H9 (cell line): ENCODE data around the gene ACSM3. TPM values are rescaled to one million over a fixed set of nuclear protein-coding genes. Genes with fewer than 3 reads are reported as not detected.

ENCODE experiments used
- DNase-seq: peaks from one replicate; pipeline ENCODE4 v3.0.0-alpha.2; 2017
- H2AFZ ChIP-seq: one replicate; pipeline ENCODE4 v1.6.1; 2013; ENCODE audit warnings: mild to moderate bottlenecking, low read length, control low read depth, moderate library complexity
- H2AK5ac ChIP-seq: 2 replicates; pipeline ENCODE4 v1.6.1; 2013; ENCODE audit warnings: low read length, control low read depth, mixed read lengths; ENCODE audit not compliant: insufficient read length
- H2BK120ac ChIP-seq: one replicate; pipeline ENCODE4 v1.6.1; 2013; ENCODE audit warnings: low read depth, mild to moderate bottlenecking, low read length, control low read depth, inconsistent platforms; ENCODE audit not compliant: poor library complexity, severe bottlenecking
- H2BK12ac ChIP-seq: 2 replicates; pipeline ENCODE4 v1.6.1; 2013; ENCODE audit warnings: low read length, control low read depth, mixed read lengths, low read depth; ENCODE audit not compliant: insufficient read length
- H2BK15ac ChIP-seq: 2 replicates; pipeline ENCODE4 v1.6.1; 2013; ENCODE audit warnings: low read depth, low read length, control low read depth
- H2BK20ac ChIP-seq: one replicate; pipeline ENCODE4 v1.6.1; 2013; ENCODE audit warnings: low read depth, mild to moderate bottlenecking, low read length, control low read depth, inconsistent platforms; ENCODE audit not compliant: poor library complexity, severe bottlenecking
- H2BK5ac ChIP-seq: 2 replicates; pipeline ENCODE4 v1.6.1; 2013; ENCODE audit warnings: low read length, control low read depth, mixed read lengths; ENCODE audit not compliant: insufficient read length
- H3K14ac ChIP-seq: 2 replicates; pipeline ENCODE4 v1.6.1; 2013; ENCODE audit warnings: low read length, control low read depth; ENCODE audit not compliant: insufficient read depth
- H3K18ac ChIP-seq: 2 replicates; pipeline ENCODE4 v1.6.1; 2013; ENCODE audit warnings: low read depth, mild to moderate bottlenecking, mixed read lengths, low read length, control low read depth; ENCODE audit not compliant: insufficient read length
- H3K23ac ChIP-seq: 2 replicates; pipeline ENCODE4 v1.6.1; 2013; ENCODE audit warnings: low read length, control low read depth, mixed read lengths, low read depth; ENCODE audit not compliant: insufficient read length
- H3K23me2 ChIP-seq: 2 replicates; pipeline ENCODE4 v1.6.1; 2013; ENCODE audit warnings: low read depth, mild to moderate bottlenecking, mixed read lengths, low read length, control low read depth; ENCODE audit not compliant: insufficient read length, poor library complexity, severe bottlenecking
- H3K27ac ChIP-seq: 2 replicates; pipeline ENCODE4 v1.5.1; 2013; ENCODE audit warnings: low read length, control low read depth, mixed read lengths, low read depth; ENCODE audit not compliant: insufficient read length
- H3K27me3 ChIP-seq: 2 replicates; pipeline ENCODE4 v1.6.1; 2013; ENCODE audit warnings: low read length, control low read depth, inconsistent platforms; ENCODE audit not compliant: insufficient read depth
- H3K4ac ChIP-seq: 2 replicates; pipeline ENCODE4 v1.6.1; 2013; ENCODE audit warnings: low read depth, mild to moderate bottlenecking, control low read depth, inconsistent platforms, low read length, moderate library complexity
- H3K4me1 ChIP-seq: 2 replicates; pipeline ENCODE4 v1.6.1; 2013; ENCODE audit warnings: low read length, control low read depth, inconsistent platforms; ENCODE audit not compliant: insufficient read depth
- H3K4me2 ChIP-seq: 2 replicates; pipeline ENCODE4 v1.6.1; 2013; ENCODE audit warnings: low read length, control low read depth, mixed read lengths; ENCODE audit not compliant: insufficient read length, insufficient read depth
- H3K56ac ChIP-seq: 2 replicates; pipeline ENCODE4 v1.6.1; 2013; ENCODE audit warnings: low read depth, mild to moderate bottlenecking, mixed read lengths, low read length, control low read depth; ENCODE audit not compliant: insufficient read length
- H3K79me1 ChIP-seq: 2 replicates; pipeline ENCODE4 v1.6.1; 2013; ENCODE audit warnings: low read depth, mild to moderate bottlenecking, moderate library complexity, low read length, control low read depth, inconsistent platforms; ENCODE audit not compliant: insufficient read depth, poor library complexity, severe bottlenecking
- H3K79me2 ChIP-seq: 2 replicates; pipeline ENCODE4 v1.6.1; 2013; ENCODE audit warnings: low read length, control low read depth, inconsistent platforms; ENCODE audit not compliant: insufficient read depth
- H3K9ac ChIP-seq: 2 replicates; pipeline ENCODE4 v1.6.1; 2013; ENCODE audit warnings: low read length, control low read depth, mixed read lengths; ENCODE audit not compliant: insufficient read length; ENCODE audit errors: extremely low read depth
- H3K9me3 ChIP-seq: one replicate; pipeline ENCODE4 v1.6.1; 2013; ENCODE audit warnings: low read depth, low read length, inconsistent platforms; ENCODE audit not compliant: control insufficient read depth
- H3T11ph ChIP-seq: one replicate; pipeline ENCODE4 v1.6.1; 2013; ENCODE audit warnings: mild to moderate bottlenecking, low read length, control low read depth, inconsistent platforms
- H4K20me1 ChIP-seq: one replicate; pipeline ENCODE4 v1.6.1; 2013; ENCODE audit not compliant: control insufficient read depth, insufficient read length, insufficient read depth
- H4K5ac ChIP-seq: 2 replicates; pipeline ENCODE4 v1.6.1; 2013; ENCODE audit warnings: low read depth, mild to moderate bottlenecking, mixed read lengths, low read length, control low read depth; ENCODE audit not compliant: insufficient read length
- H4K8ac ChIP-seq: replicated peaks from 2 replicates; pipeline ENCODE4 v1.6.1; 2013; ENCODE audit warnings: low read length, control low read depth, mixed read lengths, low read depth; ENCODE audit not compliant: insufficient read length
- H4K91ac ChIP-seq: 2 replicates; pipeline ENCODE4 v1.6.1; 2013; ENCODE audit warnings: low read depth, mild to moderate bottlenecking, moderate library complexity, mixed read lengths, low read length, control low read depth; ENCODE audit not compliant: insufficient read length
- H3K27ac Mint-ChIP-seq, 3 experiments: 2 replicates in 2 of 3; 3 replicates in 1 of 3; pipeline ENCODE4 v1.8.0; 2020 to 2021; ENCODE audit warnings: mixed read lengths in 3 of 3, mild to moderate bottlenecking in 1 of 3, moderate library complexity in 1 of 3
- H3K27me3 Mint-ChIP-seq: 2 replicates; pipeline ENCODE4 v1.8.0; 2021; ENCODE audit warnings: low read depth, mild to moderate bottlenecking, moderate library complexity, mixed read lengths
- H3K36me3 Mint-ChIP-seq, 3 experiments: 2 replicates in 2 of 3; 3 replicates in 1 of 3; pipeline ENCODE4 v1.8.0; 2020 to 2021; ENCODE audit warnings: low read depth in 3 of 3, mixed read lengths in 3 of 3; ENCODE audit not compliant: insufficient read depth in 1 of 3
- H3K4me1 Mint-ChIP-seq, 2 experiments: 2 replicates each; pipeline ENCODE4 v1.8.0; 2020; ENCODE audit warnings: mixed read lengths in 2 of 2
- H3K4me3 Mint-ChIP-seq, 2 experiments: 2 replicates in 1 of 2; 3 replicates in 1 of 2; pipeline ENCODE4 v1.8.0; 2020 to 2021; ENCODE audit warnings: mild to moderate bottlenecking in 2 of 2, mixed read lengths in 2 of 2, moderate library complexity in 1 of 2
- H3K9me3 Mint-ChIP-seq, 2 experiments: 2 replicates in 1 of 2; 3 replicates in 1 of 2; pipeline ENCODE4 v1.8.0; 2020; ENCODE audit warnings: mild to moderate bottlenecking in 2 of 2, mixed read lengths in 2 of 2, moderate library complexity in 1 of 2
- WGBS: extraction: QIAGEN DNeasy Blood & Tissue Kit; methylation state at CpG from one replicate; pipeline ENCODE4 v1.1.7; 2013; ENCODE audit warnings: missing lambda C conversion rate, low lambda C conversion rate, mixed read lengths; ENCODE audit not compliant: insufficient read length; ENCODE audit errors: extremely low coverage; 5-methylcytosine and 5-hydroxymethylcytosine counted together
- total RNA-seq: library from RNA; stranded (reverse); gene quantifications from 2 replicates; pipeline ENCODE4 v1.2.1, GENCODE V29; 2021
- TF ChIP-seq, protein P1 (sequence below): fragments of 200-600 bp; sonication (generic); conservative IDR thresholded peaks from 3 replicates; pipeline ENCODE4 v1.8.0; 2021; ENCODE audit warnings: antibody characterized with exemption, mild to moderate bottlenecking

The ACSM3 gene
- total RNA-seq, 1 experiment from 2014 or later: 3.1 TPM

GRCh38 chr16:20740901-20741521 lies 22.8 kb upstream of the ACSM3 start:
- Histone ChIP-seq H3K18ac (no peak overlapping the region), H2BK12ac (no peak overlapping the region), H4K20me1 (no peaks in the 10 kb centered on the region), H3K14ac (peak overlapping the region; percentile 91; the same call in 1 of the 2 replicates), H3K4me2 (peak overlapping the region; percentile 65), H3K9me3 (no peaks in the 10 kb centered on the region), H3K56ac (no peak overlapping the region), H2AK5ac (no peak overlapping the region), H3K79me1 (no peaks in the 10 kb centered on the region), H4K5ac (no peak overlapping the region), H2AFZ (no peak overlapping the region), H3K9ac (peak overlapping the region; percentile 89), H3K4me1 (no peaks in the 10 kb centered on the region; the same call in 1 of the 2 replicates), H3K27ac (no peak overlapping the region), H2BK120ac (no peak overlapping the region), H3K79me2 (peaks cover 9% of the 10 kb centered on the region; the same call in 1 of the 2 replicates), H3K4ac (no peak overlapping the region), H4K8ac (no peak overlapping the region), H3K27me3 (no peaks in the 10 kb centered on the region), H3K23ac (no peak overlapping the region), H4K91ac (no peak overlapping the region), H2BK15ac (no peak overlapping the region), H3T11ph (no peak overlapping the region), H3K23me2 (peaks cover 5% of the 10 kb centered on the region), H2BK20ac (no peak overlapping the region), H2BK5ac (no peak overlapping the region)
- H3K27me3 Mint-ChIP-seq: no peaks in the 10 kb centered on the region; the same call in 1 of the 2 replicates
- no CpG with 5 or more reads among the region's 36 CpGs for WGBS
- TF ChIP-seq, protein P1, sequence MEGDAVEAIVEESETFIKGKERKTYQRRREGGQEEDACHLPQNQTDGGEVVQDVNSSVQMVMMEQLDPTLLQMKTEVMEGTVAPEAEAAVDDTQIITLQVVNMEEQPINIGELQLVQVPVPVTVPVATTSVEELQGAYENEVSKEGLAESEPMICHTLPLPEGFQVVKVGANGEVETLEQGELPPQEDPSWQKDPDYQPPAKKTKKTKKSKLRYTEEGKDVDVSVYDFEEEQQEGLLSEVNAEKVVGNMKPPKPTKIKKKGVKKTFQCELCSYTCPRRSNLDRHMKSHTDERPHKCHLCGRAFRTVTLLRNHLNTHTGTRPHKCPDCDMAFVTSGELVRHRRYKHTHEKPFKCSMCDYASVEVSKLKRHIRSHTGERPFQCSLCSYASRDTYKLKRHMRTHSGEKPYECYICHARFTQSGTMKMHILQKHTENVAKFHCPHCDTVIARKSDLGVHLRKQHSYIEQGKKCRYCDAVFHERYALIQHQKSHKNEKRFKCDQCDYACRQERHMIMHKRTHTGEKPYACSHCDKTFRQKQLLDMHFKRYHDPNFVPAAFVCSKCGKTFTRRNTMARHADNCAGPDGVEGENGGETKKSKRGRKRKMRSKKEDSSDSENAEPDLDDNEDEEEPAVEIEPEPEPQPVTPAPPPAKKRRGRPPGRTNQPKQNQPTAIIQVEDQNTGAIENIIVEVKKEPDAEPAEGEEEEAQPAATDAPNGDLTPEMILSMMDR: no peak
- H3K9me3 Mint-ChIP-seq: peaks cover 6 to 10% of the 10 kb centered on the region in 2 experiments; a peak in 4 of 5 replicates
- peak overlapping the region; percentile 96 to 97 for H3K4me3 Mint-ChIP-seq
- H3K36me3 Mint-ChIP-seq: peaks cover 13 to 27% (median 21%) of the 10 kb centered on the region in 3 experiments; a peak in 6 of 7 replicates
- peak overlapping the region; percentile 68 to 98 (median 98); a peak in 5 of 7 replicates for H3K27ac Mint-ChIP-seq
- DNase-seq: peak; percentile 86
- H3K4me1 Mint-ChIP-seq: peaks cover 7 to 8% of the 10 kb centered on the region in 2 experiments
